CD4-positive, CD25-positive, alpha-beta regulatory T cell (primary cell): ENCODE results near the gene MTA3. TPM values are rescaled to one million over a fixed set of nuclear protein-coding genes. Genes with fewer than 3 reads are reported as not detected.
A peak's percentile ranks its signal among the peaks of the same experiment; 100 is the strongest.
"Not testable (repeated sequence)": the region's sequence is repeated elsewhere in the genome, so short reads cannot be mapped to it uniquely, and the experiment has no call there.

Experiments used
- ATAC-seq, 2 donors: fragments of 150-1000 bp; cut with Tn5 transposase; one replicate each; pipeline ENCODE4 v1.10.0; 2021; ENCODE audit warnings: low read depth in 2 of 2, moderate number of reproducible peaks in 2 of 2, moderate library complexity in 1 of 2
- DNase-seq, 3 donors: peaks; one replicate each; pipeline versions ENCODE4 v3.0.0 to v3.0.0-alpha.2; 2012 to 2022; ENCODE audit warnings: mixed read lengths in 1 of 3
- H3K27ac ChIP-seq: one replicate; pipeline ENCODE4 v1.7.0; 2013; ENCODE audit warnings: mild to moderate bottlenecking, low read length; ENCODE audit not compliant: insufficient read depth, poor library complexity, severe bottlenecking
- H3K27me3 ChIP-seq: one replicate; pipeline ENCODE4 v1.7.0; 2013; ENCODE audit warnings: low read length; ENCODE audit not compliant: control insufficient read depth, insufficient read depth
- H3K36me3 ChIP-seq: one replicate; pipeline ENCODE4 v1.7.0; 2013; ENCODE audit warnings: mild to moderate bottlenecking, low read length, moderate library complexity; ENCODE audit not compliant: control insufficient read depth, insufficient read depth
- H3K4me1 ChIP-seq: 2 replicates; pipeline ENCODE4 v1.7.0; 2013; ENCODE audit warnings: mild to moderate bottlenecking, low read length; ENCODE audit not compliant: insufficient read depth, control insufficient read depth, poor library complexity, severe bottlenecking
- H3K4me3 ChIP-seq: one replicate; pipeline ENCODE4 v1.7.0; 2013; ENCODE audit warnings: low read depth, mild to moderate bottlenecking, low read length, moderate library complexity
- H3K9me3 ChIP-seq, 2 experiments: 1 replicate in 1 of 2; 2 replicates in 1 of 2; pipeline ENCODE4 v1.7.0; 2013; ENCODE audit warnings: low read length in 2 of 2, mild to moderate bottlenecking in 1 of 2, moderate library complexity in 1 of 2; ENCODE audit not compliant: control insufficient read depth in 2 of 2
- H3K27ac Mint-ChIP-seq, 3 donors: one replicate each; pipeline ENCODE4 v1.8.0; 2020 to 2022; ENCODE audit warnings: mild to moderate bottlenecking in 3 of 3, mixed read lengths in 3 of 3, moderate library complexity in 2 of 3
- H3K27me3 Mint-ChIP-seq: one replicate; pipeline ENCODE4 v1.8.0; 2022; ENCODE audit warnings: mild to moderate bottlenecking, mixed read lengths
- H3K36me3 Mint-ChIP-seq: one replicate; pipeline ENCODE4 v1.8.0; 2020; ENCODE audit warnings: mixed read lengths
- H3K4me1 Mint-ChIP-seq, 4 donors: one replicate each; pipeline ENCODE4 v1.8.0; 2020 to 2022; ENCODE audit warnings: mixed read lengths in 4 of 4, mild to moderate bottlenecking in 1 of 4
- H3K4me3 Mint-ChIP-seq, 4 donors: one replicate each; pipeline ENCODE4 v1.8.0; 2020 to 2022; ENCODE audit warnings: mild to moderate bottlenecking in 4 of 4, mixed read lengths in 4 of 4, moderate library complexity in 3 of 4
- H3K9me3 Mint-ChIP-seq, 7 donors: one replicate each; pipeline ENCODE4 v1.8.0; 2020 to 2022; ENCODE audit warnings: mixed read lengths in 7 of 7, mild to moderate bottlenecking in 3 of 7, moderate library complexity in 2 of 7
- polyA plus RNA-seq, 4 donors: library from polyadenylated mRNA; unstranded; fragments of 300-500 nt; fragmentation: Illumina TruSeq; gene quantifications; one replicate each; pipeline ENCODE4 v1.2.3, GENCODE V29; 2021
- total RNA-seq: library from RNA; stranded (reverse); gene quantifications from one replicate; pipeline ENCODE4 v1.2.3, GENCODE V29; 2022

Gene MTA3
- total and polyA plus RNA-seq, 5 donors from 2014 or later, result 7.7 to 20.4 (median 9.4) TPM

DNA sequence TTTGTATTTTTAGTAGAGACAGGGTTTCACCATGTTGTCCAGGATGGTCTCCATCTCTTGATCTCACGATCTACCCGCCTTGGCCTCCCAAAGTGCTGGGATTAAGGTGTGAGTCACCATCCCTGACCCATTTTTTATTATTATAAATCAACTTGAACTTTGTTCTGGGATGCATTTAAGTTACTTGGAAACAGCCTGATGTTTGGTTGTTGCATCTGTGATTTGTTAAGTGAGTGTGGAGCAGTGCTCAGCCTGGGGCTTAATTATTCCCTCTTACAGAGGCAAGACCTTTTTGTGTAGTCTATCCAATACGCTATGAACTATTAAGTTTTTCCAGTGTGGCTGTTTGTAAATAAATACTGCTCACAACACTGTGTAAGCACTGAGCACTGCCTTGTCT is 32.6 kb downstream of the MTA3 start:
- no peaks in the 10 kb centered on the region for H3K36me3 Mint-ChIP-seq
- H3K9me3 ChIP-seq, result no peaks in the 10 kb centered on the region
- DNase-seq, result no peak
- H3K27ac ChIP-seq, result no peak overlapping the region
- H3K36me3 ChIP-seq, result no peaks in the 10 kb centered on the region
- H3K4me1 Mint-ChIP-seq, result peaks cover 0 to 12% (median 0%) of the 10 kb centered on the region in 4 donors
- no peaks in the 10 kb centered on the region for H3K4me1 ChIP-seq
- H3K9me3 Mint-ChIP-seq, result no peaks in the 10 kb centered on the region
- ATAC-seq, result no peak
- H3K27me3 ChIP-seq, result no peaks in the 10 kb centered on the region
- H3K27ac Mint-ChIP-seq, result no peak overlapping the region
- no peak overlapping the region for H3K4me3 ChIP-seq
- no peak overlapping the region for H3K4me3 Mint-ChIP-seq
- no peaks in the 10 kb centered on the region for H3K27me3 Mint-ChIP-seq

GRCh38 chr2:42602218-42602875 is 33.9 kb downstream of the MTA3 start:
- Histone ChIP-seq H3K9me3 (no peaks in the 10 kb centered on the region), H3K36me3 (no peaks in the 10 kb centered on the region)
- H3K36me3 Mint-ChIP-seq, result peaks cover 3% of the 10 kb centered on the region

GRCh38 chr2:42602876-42603219 is 34.4 kb downstream of the MTA3 start:
- peaks cover 0 to 12% (median 0%) of the 10 kb centered on the region in 4 donors for H3K4me1 Mint-ChIP-seq
- no peak overlapping the region for H3K4me3 ChIP-seq
- no peak overlapping the region for H3K27ac ChIP-seq
- no peak for DNase-seq
- H3K36me3 Mint-ChIP-seq, result peaks cover 3% of the 10 kb centered on the region
- no peaks in the 10 kb centered on the region for H3K4me1 ChIP-seq
- no peaks in the 10 kb centered on the region for H3K27me3 ChIP-seq
- no peaks in the 10 kb centered on the region for H3K9me3 Mint-ChIP-seq
- ATAC-seq, result no peak
- H3K27ac Mint-ChIP-seq, result peak overlapping the region in 1 of 3 donors; percentile 29
- H3K4me3 Mint-ChIP-seq, result no peak overlapping the region
- no peaks in the 10 kb centered on the region for H3K36me3 ChIP-seq
- H3K27me3 Mint-ChIP-seq, result no peaks in the 10 kb centered on the region
- no peaks in the 10 kb centered on the region for H3K9me3 ChIP-seq

More at GRCh38 chr2:42602218-42602875, 33.9 kb downstream of the MTA3 start:
- Mint-ChIP-seq H3K9me3 (no peaks in the 10 kb centered on the region), H3K27ac (peak overlapping the region in 1 of 3 donors; percentile 29), H3K4me1 (peaks cover 0 to 12% (median 0%) of the 10 kb centered on the region in 4 donors), H3K27me3 (no peaks in the 10 kb centered on the region), H3K4me3 (no peak overlapping the region)
- no peak overlapping the region for H3K4me3 ChIP-seq
- DNase-seq (no peak), ATAC-seq (no peak)
- H3K27ac ChIP-seq, result no peak overlapping the region
- no peaks in the 10 kb centered on the region for H3K4me1 ChIP-seq
- no peaks in the 10 kb centered on the region for H3K27me3 ChIP-seq

GRCh38 chr2:42604341-42604867 is 36.0 kb downstream of the MTA3 start:
- not testable (repeated sequence) for H3K27me3 ChIP-seq, H3K4me1 ChIP-seq, H3K4me3 Mint-ChIP-seq, H3K4me1 Mint-ChIP-seq, DNase-seq, H3K27ac ChIP-seq, H3K36me3 Mint-ChIP-seq, H3K9me3 ChIP-seq, ATAC-seq, H3K27ac Mint-ChIP-seq, H3K36me3 ChIP-seq, H3K9me3 Mint-ChIP-seq, H3K27me3 Mint-ChIP-seq, H3K4me3 ChIP-seq

- H3K27me3 Mint-ChIP-seq, H3K27me3 ChIP-seq, H3K27ac ChIP-seq, DNase-seq, H3K9me3 Mint-ChIP-seq, ATAC-seq, H3K9me3 ChIP-seq, H3K4me1 Mint-ChIP-seq, H3K4me3 Mint-ChIP-seq, H3K4me3 ChIP-seq, H3K27ac Mint-ChIP-seq, H3K4me1 ChIP-seq: not testable (repeated sequence)
- peaks cover 13% of the 10 kb centered on the region for H3K36me3 ChIP-seq
- peaks cover 14% of the 10 kb centered on the region for H3K36me3 Mint-ChIP-seq
Measured at GRCh38 chr2:42606166-42606565, 37.7 kb downstream of the MTA3 start.

- H3K9me3 ChIP-seq, result no peaks in the 10 kb centered on the region
- no peak overlapping the region for H3K27ac ChIP-seq
- Mint-ChIP-seq H3K27ac (no peak overlapping the region), H3K4me1 (peaks cover 0 to 5% (median 2%) of the 10 kb centered on the region in 4 donors), H3K36me3 (peaks cover 23% of the 10 kb centered on the region), H3K27me3 (no peaks in the 10 kb centered on the region), H3K9me3 (no peaks in the 10 kb centered on the region), H3K4me3 (no peak overlapping the region)
- peaks cover 15% of the 10 kb centered on the region for H3K36me3 ChIP-seq
- no peaks in the 10 kb centered on the region for H3K27me3 ChIP-seq
- H3K4me1 ChIP-seq, result no peaks in the 10 kb centered on the region
- no peak overlapping the region for H3K4me3 ChIP-seq
- DNase-seq (no peak), ATAC-seq (no peak)
Measured at GRCh38 chr2:42607101-42607637, 38.7 kb downstream of the MTA3 start.

DNA sequence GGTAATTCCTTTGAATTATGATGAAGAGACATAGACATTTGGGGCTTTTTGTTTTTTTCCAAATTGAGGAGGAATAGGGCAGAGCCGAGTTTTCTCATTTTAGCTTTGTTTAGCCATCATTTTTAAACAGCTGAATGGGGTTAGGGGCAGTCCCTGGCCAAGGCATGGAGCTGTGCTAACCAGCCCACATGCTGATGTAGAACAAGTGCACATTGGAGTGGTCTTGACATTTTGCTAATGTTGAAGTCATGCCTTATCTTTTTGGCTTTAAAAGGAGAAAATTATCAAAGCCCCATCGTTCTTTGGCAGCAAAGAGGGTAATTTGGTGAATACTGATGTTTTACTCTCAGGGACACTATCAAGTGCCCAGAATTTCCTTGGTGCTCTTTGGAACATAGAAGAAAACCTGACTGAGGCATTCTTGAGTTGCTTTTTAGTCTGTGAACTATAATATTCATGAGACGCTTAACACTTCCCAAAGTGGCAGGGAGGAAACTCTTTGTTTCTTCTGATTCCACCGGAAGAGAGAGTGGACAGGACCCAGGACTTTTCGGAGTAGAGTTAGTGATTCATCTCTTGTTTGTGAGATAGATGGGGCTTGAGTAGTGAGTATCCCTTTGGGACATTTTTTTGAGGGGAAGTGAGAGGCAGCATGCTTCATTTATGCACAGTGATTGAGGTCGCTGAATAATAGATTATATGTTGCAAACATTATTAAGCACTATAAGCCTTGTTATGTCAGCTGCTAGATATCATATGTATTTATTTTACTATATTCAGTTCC is 45.0 kb downstream of the MTA3 start:
- Mint-ChIP-seq H3K36me3 (peaks cover 29% of the 10 kb centered on the region), H3K27ac (peak overlapping the region in 1 of 3 donors; percentile 6)
- no peak for ATAC-seq

More for the DNA sequence above, 45.0 kb downstream of the MTA3 start:
- Mint-ChIP-seq H3K27me3 (no peaks in the 10 kb centered on the region), H3K4me3 (no peak overlapping the region), H3K9me3 (peaks cover 0 to 2% (median 0%) of the 10 kb centered on the region in 7 donors), H3K4me1 (peaks cover 0 to 5% (median 1%) of the 10 kb centered on the region in 4 donors)
- H3K27ac ChIP-seq, result no peak overlapping the region
- no peaks in the 10 kb centered on the region for H3K4me1 ChIP-seq
- H3K4me3 ChIP-seq, result no peak overlapping the region
- no peak for DNase-seq
- H3K27me3 ChIP-seq, result no peaks in the 10 kb centered on the region
- peaks cover 15% of the 10 kb centered on the region for H3K36me3 ChIP-seq
- H3K9me3 ChIP-seq, result no peaks in the 10 kb centered on the region
